Measurements from ENCODE around the gene FBXO28. TPM values are rescaled to one million over a fixed set of nuclear protein-coding genes. Genes with fewer than 3 reads are reported as not detected.

FBXO28 gene
- total and polyA plus RNA-seq, 10 of the 15 experiments (the other 5 are each of a cell fraction or from before 2014, with no cell fraction given) = 4.3 to 23.2 (median 18.4) TPM

GRCh38 chr1:224178894-224179293 is 65.0 kb downstream of the FBXO28 start:
- no peak overlapping the region for H3K4me3 ChIP-seq
- in situ Hi-C loops (cut with MboI) = no loop called here
- peaks cover 7% of the 10 kb centered on the region; the same call in 1 of the 2 replicates for H3K4me1 ChIP-seq (ENCODE audit: control insufficient read depth, insufficient read depth, low read length)
- ChIA-PET POLR2A (interaction anchor here (1.2 kb wide), 1 partner anchor 10 kb away, joined by 7 read pairs; no protein-coding TSS in a partner anchor), CTCF (interaction anchor here (0.6 to 1.6 kb wide), 4 partner anchors 9 to 693 kb away, joined by 3 to 13 read pairs (median 3); no protein-coding TSS in a partner anchor), RAD21 (ENCODE audit: unreplicated experiment) (interaction anchor here (1.1 kb wide), 1 partner anchor 63 kb away, joined by 4 read pairs; no protein-coding TSS in a partner anchor), SMC1A (ENCODE audit: uncharacterized antibody, unreplicated experiment) (interaction anchor here (0.9 to 2.2 kb wide), 5 partner anchors 9 to 27 kb away, joined by 3 to 14 read pairs (median 6); no protein-coding TSS in a partner anchor)
- BruUV-seq (replicated peaks) = no TSS peak
- H3K9ac ChIP-seq (ENCODE audit: control insufficient read depth, insufficient read depth, low read length) = no peak overlapping the region
- no peaks in the 10 kb centered on the region for H4K20me1 ChIP-seq (ENCODE audit: control insufficient read depth, insufficient read depth)
- no peaks in the 10 kb centered on the region for H3K36me3 ChIP-seq (ENCODE audit: control insufficient read depth in 2 of 2, insufficient read depth in 2 of 2, low read length in 1 of 2)
- H3K27me3 ChIP-seq (replicated peaks in 1 of 2; ENCODE audit: control insufficient read depth in 2 of 2, insufficient read depth in 2 of 2, low read length in 1 of 2) = no peaks in the 10 kb centered on the region
- DNase-seq (ENCODE audit: low read depth, low spot score) (no peak), ATAC-seq (no peak), FAIRE-seq (no peak)
- 95% methylated on average over 4 of the region's 5 CpGs for WGBS (ENCODE audit: insufficient coverage, insufficient replicate concordance, low lambda C conversion rate, missing lambda C conversion rate)
- no peak overlapping the region for H3K27ac ChIP-seq (ENCODE audit: control insufficient read depth, insufficient read depth)
- no peak for TF ChIP-seq CHD4 (IDR thresholded peaks at IDR 0.05)
- TF ChIP-seq ATF7 (IDR thresholded peaks at IDR 0.05; ENCODE audit: low read depth) = no peak
- TF ChIP-seq RAD21 (IDR thresholded peaks at IDR 0.05; ENCODE audit: insufficient read depth, low read depth, low read length) = no peak
- TF ChIP-seq USF2 (IDR thresholded peaks at IDR 0.05; ENCODE audit: borderline replicate concordance, low read depth, low read length) = no peak
- no peak overlapping the region for H2AFZ ChIP-seq (ENCODE audit: control insufficient read depth, low read depth, low read length)
- H3K79me2 ChIP-seq (ENCODE audit: control insufficient read depth, insufficient read depth, low read length) = peaks cover 8% of the 10 kb centered on the region
- intact Hi-C loops (cut with micrococcal nuclease; ENCODE audit: unreplicated experiment) = no loop called here
- H3K4me2 ChIP-seq (ENCODE audit: control insufficient read depth, insufficient read depth) = no peak overlapping the region
- H3K9me3 ChIP-seq (replicated peaks; ENCODE audit: control insufficient read depth, insufficient read depth, low read length) = no peaks in the 10 kb centered on the region

- 93% methylated on average over 11 of the region's 11 CpGs for WGBS (ENCODE audit: insufficient coverage, insufficient replicate concordance, low lambda C conversion rate, missing lambda C conversion rate)
- Histone ChIP-seq H2AFZ (ENCODE audit: control insufficient read depth, low read depth, low read length) (no peak overlapping the region), H3K9ac (ENCODE audit: control insufficient read depth, insufficient read depth, low read length) (no peak overlapping the region)
- no peak for TF ChIP-seq SRF (IDR thresholded peaks at IDR 0.05; ENCODE audit: low read depth in 2 of 2, low read length in 2 of 2)
- no peak for TF ChIP-seq RAD51 (IDR thresholded peaks at IDR 0.05)
- TF ChIP-seq ZNF687 (IDR thresholded peaks at IDR 0.05) = no peak
- no peak for TF ChIP-seq PAX8 (IDR thresholded peaks at IDR 0.05)
- no peak for TF ChIP-seq RCOR1 (conservative IDR thresholded peaks at IDR 0.05; ENCODE audit: low read depth, low read length)
Observed at GRCh38 chr1:224180783-224181452, 67.0 kb downstream of the FBXO28 start.

More at GRCh38 chr1:224180783-224181452, 67.0 kb downstream of the FBXO28 start:
- no peaks in the 10 kb centered on the region for H3K36me3 ChIP-seq (ENCODE audit: control insufficient read depth in 2 of 2, insufficient read depth in 2 of 2, low read length in 1 of 2)
- H3K9me3 ChIP-seq (replicated peaks; ENCODE audit: control insufficient read depth, insufficient read depth, low read length) = no peaks in the 10 kb centered on the region
- H3K27me3 ChIP-seq (replicated peaks in 1 of 2; ENCODE audit: control insufficient read depth in 2 of 2, insufficient read depth in 2 of 2, low read length in 1 of 2) = no peaks in the 10 kb centered on the region
- FAIRE-seq = no peak
- DNase-seq (ENCODE audit: low read depth, low spot score) = no peak
- H3K4me3 ChIP-seq = no peak overlapping the region
- intact Hi-C loops (cut with micrococcal nuclease; ENCODE audit: unreplicated experiment) = loop anchor here (5.0 kb wide), 1 partner anchor 334 kb away; the partner anchor contains the start of gene TP53BP2
- ChIA-PET CTCF (interaction anchor here (1.0 to 1.4 kb wide), 3 partner anchors 11 to 65 kb away, joined by 4 to 5 read pairs (median 4); no protein-coding TSS in a partner anchor), POLR2A (interaction anchor here (1.0 to 1.3 kb wide), 2 partner anchors 9 to 23 kb away, joined by 3 to 4 read pairs; no protein-coding TSS in a partner anchor), RAD21 (ENCODE audit: unreplicated experiment) (no interaction called here), SMC1A (ENCODE audit: uncharacterized antibody, unreplicated experiment) (interaction anchor here (1.3 to 2.9 kb wide), 2 partner anchors 12 to 36 kb away, joined by 3 to 14 read pairs; no protein-coding TSS in a partner anchor)
- peaks cover 14% of the 10 kb centered on the region; the same call in 1 of the 2 replicates for H3K4me1 ChIP-seq (ENCODE audit: control insufficient read depth, insufficient read depth, low read length)
- no peak overlapping the region for H3K27ac ChIP-seq (ENCODE audit: control insufficient read depth, insufficient read depth)
- BruUV-seq (replicated peaks) = no TSS peak
- no peak overlapping the region for H3K4me2 ChIP-seq (ENCODE audit: control insufficient read depth, insufficient read depth)
- H4K20me1 ChIP-seq (ENCODE audit: control insufficient read depth, insufficient read depth) = no peaks in the 10 kb centered on the region
- H3K79me2 ChIP-seq (ENCODE audit: control insufficient read depth, insufficient read depth, low read length) = peaks cover 28% of the 10 kb centered on the region
- no peak for ATAC-seq
- in situ Hi-C loops (cut with MboI) = no loop called here
